Tibial nerve (tissue), 4 donors: ENCODE data around the gene AVEN. TPM values are rescaled to one million over a fixed set of nuclear protein-coding genes. Genes with fewer than 3 reads are reported as not detected.

ENCODE experiments used
- DNase-seq, 2 donors: peaks; one replicate each; pipeline ENCODE4 v3.0.0-alpha.2; 2019; ENCODE audit warnings: low spot score in 2 of 2
- H3K27ac ChIP-seq, 4 donors: fragments of 200-600 bp; sonication (generic) in 3 of 4; one replicate each; pipeline ENCODE4 v1.5.1; 2017 to 2019; ENCODE audit warnings: mild to moderate bottlenecking in 1 of 4
- H3K27me3 ChIP-seq, 2 donors: fragments of 200-600 bp; sonication (generic) in 1 of 2; one replicate each; pipeline versions ENCODE4 v1.5.1 to v1.6.0; 2017 to 2019
- H3K36me3 ChIP-seq, 3 donors: fragments of 200-600 bp; sonication (generic); one replicate each; pipeline ENCODE4 v1.5.1; 2018 to 2019
- H3K4me1 ChIP-seq, 4 donors: fragments of 200-600 bp; sonication (generic) in 3 of 4; one replicate each; pipeline ENCODE4 v1.5.1; 2017 to 2019
- H3K4me3 ChIP-seq, 4 donors: fragments of 200-600 bp; sonication (generic) in 3 of 4; one replicate each; pipeline ENCODE4 v1.5.1; 2017 to 2019; ENCODE audit warnings: mild to moderate bottlenecking in 1 of 4, moderate library complexity in 1 of 4
- H3K9me3 ChIP-seq, 4 donors: fragments of 200-600 bp; sonication (generic) in 3 of 4; one replicate each; pipeline ENCODE4 v1.5.1; 2017 to 2019
- CTCF ChIP-seq, 5 experiments: fragments of 200-600 bp in 3 of 5; fragments of 450-650 bp in 2 of 5; sonication (generic) in 3 of 5; IDR thresholded peaks; one replicate each; pipeline ENCODE4 v1.5.1; 2016 to 2019; ENCODE audit warnings: antibody characterized with exemption in 5 of 5, mild to moderate bottlenecking in 3 of 5, moderate library complexity in 2 of 5
- EP300 ChIP-seq, 2 donors: sonication (generic); formaldehyde crosslinking; IDR thresholded peaks; one replicate each; pipeline ENCODE4 v1.6.1; 2017; ENCODE audit warnings: antibody characterized with exemption in 2 of 2, mild to moderate bottlenecking in 1 of 2
- POLR2A ChIP-seq, 2 donors: fragments of 450-650 bp; IDR thresholded peaks; one replicate each; pipeline ENCODE4 v1.6.1; 2017; ENCODE audit warnings: antibody characterized with exemption in 2 of 2, mild to moderate bottlenecking in 2 of 2, moderate library complexity in 2 of 2
- WGBS, 2 donors: methylation state at CpG; one replicate each; pipeline ENCODE4 v1.1.5; 2018; 5-methylcytosine and 5-hydroxymethylcytosine counted together
- total RNA-seq, 4 donors: library from RNA; depleted of rRNA; stranded (reverse); fragments of >200 nt; gene quantifications; one replicate each; pipeline ENCODE4 v1.1.0, GENCODE V29; 2016

The AVEN gene
- total RNA-seq, 4 donors from 2014 or later, result 14.9 to 34.8 (median 25.5) TPM

- no peak overlapping the region for H3K27ac ChIP-seq
- no peak for DNase-seq
Measured at GRCh38 chr15:33865416-33865815, 173.6 kb downstream of the AVEN start.

GRCh38 chr15:33864360-33865075, 174.5 kb downstream of the AVEN start:
- 76 to 81% methylated on average over 5 of the region's 5 CpGs for WGBS, 2 donors
- H3K36me3 ChIP-seq, result peaks cover 0 to 47% (median 0%) of the 10 kb centered on the region in 3 donors
- no peaks in the 10 kb centered on the region for H3K27me3 ChIP-seq
- no peaks in the 10 kb centered on the region for H3K9me3 ChIP-seq
- H3K4me1 ChIP-seq, result no peaks in the 10 kb centered on the region
- no peak overlapping the region for H3K27ac ChIP-seq
- DNase-seq, result no peak
- H3K4me3 ChIP-seq, result no peak overlapping the region
- TF ChIP-seq POLR2A (IDR thresholded peaks at IDR 0.05) (no peak), EP300 (IDR thresholded peaks at IDR 0.05) (no peak), CTCF (IDR thresholded peaks at IDR 0.05) (no peak)

More at GRCh38 chr15:33865416-33865815, 173.6 kb downstream of the AVEN start:
- TF ChIP-seq EP300 (IDR thresholded peaks at IDR 0.05) (no peak), CTCF (IDR thresholded peaks at IDR 0.05) (no peak)
- Histone ChIP-seq H3K36me3 (peaks cover 0 to 41% (median 0%) of the 10 kb centered on the region in 3 donors), H3K4me1 (no peaks in the 10 kb centered on the region), H3K9me3 (no peaks in the 10 kb centered on the region), H3K27me3 (no peaks in the 10 kb centered on the region), H3K4me3 (no peak overlapping the region)
- WGBS, 2 donors, result 83 to 91% methylated on average over 6 of the region's 6 CpGs

- Histone ChIP-seq H3K9me3 (no peaks in the 10 kb centered on the region), H3K4me3 (no peak overlapping the region), H3K4me1 (no peaks in the 10 kb centered on the region), H3K27ac (no peak overlapping the region), H3K36me3 (peaks cover 0 to 48% (median 0%) of the 10 kb centered on the region in 3 donors), H3K27me3 (no peaks in the 10 kb centered on the region)
- no peak for DNase-seq
- 78 to 88% methylated on average over 3 of the region's 3 CpGs for WGBS, 2 donors
- TF ChIP-seq EP300 (IDR thresholded peaks at IDR 0.05) (no peak), CTCF (IDR thresholded peaks at IDR 0.05) (no peak), POLR2A (IDR thresholded peaks at IDR 0.05) (no peak)
Measured at GRCh38 chr15:33860754-33861153, 178.2 kb downstream of the AVEN start.

GRCh38 chr15:33859992-33860545, 178.9 kb downstream of the AVEN start:
- DNase-seq, result no peak
- no peak overlapping the region for H3K4me3 ChIP-seq
- H3K36me3 ChIP-seq, result peaks cover 0 to 47% (median 0%) of the 10 kb centered on the region in 3 donors
- TF ChIP-seq CTCF (IDR thresholded peaks at IDR 0.05) (no peak), EP300 (IDR thresholded peaks at IDR 0.05) (no peak), POLR2A (IDR thresholded peaks at IDR 0.05) (no peak)
- no peak overlapping the region for H3K27ac ChIP-seq
- H3K27me3 ChIP-seq, result no peaks in the 10 kb centered on the region
- H3K9me3 ChIP-seq, result no peaks in the 10 kb centered on the region
- whole genome bisulfite sequencing, 2 donors, result 55 to 63% methylated on average over 1 of the region's 1 CpG
- H3K4me1 ChIP-seq, result no peaks in the 10 kb centered on the region

GRCh38 chr15:33858836-33859235, 180.2 kb downstream of the AVEN start:
- Histone ChIP-seq H3K27ac (no peak overlapping the region), H3K27me3 (no peaks in the 10 kb centered on the region), H3K36me3 (peaks cover 0 to 39% (median 0%) of the 10 kb centered on the region in 3 donors), H3K4me3 (no peak overlapping the region), H3K9me3 (no peaks in the 10 kb centered on the region), H3K4me1 (no peaks in the 10 kb centered on the region)
- WGBS, 2 donors, result 91 to 100% methylated on average over 6 of the region's 6 CpGs
- TF ChIP-seq CTCF (IDR thresholded peaks at IDR 0.05), result no peak
- TF ChIP-seq EP300 (IDR thresholded peaks at IDR 0.05), result no peak
- no peak for TF ChIP-seq POLR2A (IDR thresholded peaks at IDR 0.05)
- no peak for DNase-seq
